HUES64 (cell line): Measurements from ENCODE around the gene UBA6.

Experiments
- H3K27ac ChIP-seq: 2 replicates; pipeline ENCODE4 v1.7.0; 2013; ENCODE audit warnings: low read depth, low read length, inconsistent platforms
- H3K27me3 ChIP-seq: 2 replicates; pipeline ENCODE4 v1.6.1; 2013; ENCODE audit warnings: mild to moderate bottlenecking, low read length; ENCODE audit not compliant: insufficient read depth
- H3K36me3 ChIP-seq: 2 replicates; pipeline ENCODE4 v1.6.1; 2013; ENCODE audit warnings: mild to moderate bottlenecking, low read length; ENCODE audit not compliant: insufficient read depth
- H3K4me1 ChIP-seq: 2 replicates; pipeline ENCODE4 v1.6.1; 2013; ENCODE audit warnings: mild to moderate bottlenecking, low read length, moderate library complexity; ENCODE audit not compliant: insufficient read depth
- H3K4me3 ChIP-seq: 2 replicates; pipeline ENCODE4 v1.5.1; 2013; ENCODE audit warnings: mild to moderate bottlenecking, low read length, moderate library complexity
- H3K9ac ChIP-seq: 2 replicates; pipeline ENCODE4 v1.6.1; 2013; ENCODE audit warnings: mild to moderate bottlenecking, low read depth, low read length
- H3K9me3 ChIP-seq: 2 replicates; pipeline ENCODE4 v1.6.1; 2013; ENCODE audit warnings: low read depth, low read length; ENCODE audit not compliant: insufficient read depth
- WGBS: fragments of 150-250, 120-280 bp; methylation state at CpG from one replicate; pipeline ENCODE4 v1.1.7; 2013; ENCODE audit warnings: missing lambda C conversion rate; 5-methylcytosine and 5-hydroxymethylcytosine counted together

Gene UBA6

DNA sequence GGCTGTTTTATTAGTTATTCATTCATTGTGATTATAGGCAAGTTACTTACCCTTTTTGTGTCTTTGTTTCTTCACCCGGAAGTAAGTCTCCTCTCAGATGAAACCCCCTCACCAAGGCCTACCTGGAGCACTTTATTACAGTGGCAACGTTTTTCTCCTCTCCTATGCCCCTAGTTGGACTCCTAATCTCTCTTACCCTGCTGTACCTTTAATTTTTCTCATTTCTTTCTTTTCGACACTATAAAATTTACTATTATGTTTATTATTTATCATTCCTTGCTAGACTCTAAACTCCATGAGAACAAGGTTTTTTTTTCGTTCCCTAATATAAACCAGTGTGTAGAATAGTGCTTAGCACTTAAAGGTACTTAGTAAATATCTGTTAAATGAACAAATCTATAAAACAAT is 124.9 kb downstream of the UBA6 start:
- no peaks in the 10 kb centered on the region for H3K36me3 ChIP-seq
- no peak overlapping the region for H3K9ac ChIP-seq

GRCh38 chr4:67575232-67576058 is 125.5 kb downstream of the UBA6 start:
- Histone ChIP-seq H3K27ac (no peak overlapping the region), H3K9me3 (no peaks in the 10 kb centered on the region), H3K4me3 (no peak overlapping the region)

More for the DNA sequence above, 124.9 kb downstream of the UBA6 start:
- Histone ChIP-seq H3K9me3 (no peaks in the 10 kb centered on the region), H3K4me3 (no peak overlapping the region), H3K4me1 (peaks cover 7% of the 10 kb centered on the region; the same call in 1 of the 2 replicates), H3K27ac (no peak overlapping the region), H3K27me3 (no peaks in the 10 kb centered on the region)
- 83% methylated on average over 2 of the region's 4 CpGs for WGBS

GRCh38 chr4:67573193-67573592 is 127.8 kb downstream of the UBA6 start:
- Histone ChIP-seq H3K4me3 (no peak overlapping the region), H3K9me3 (no peaks in the 10 kb centered on the region), H3K27me3 (no peaks in the 10 kb centered on the region), H3K9ac (no peak overlapping the region), H3K4me1 (peaks cover 7% of the 10 kb centered on the region; the same call in 1 of the 2 replicates), H3K27ac (no peak overlapping the region), H3K36me3 (no peaks in the 10 kb centered on the region)

More at GRCh38 chr4:67575232-67576058, 125.5 kb downstream of the UBA6 start:
- no peaks in the 10 kb centered on the region for H3K27me3 ChIP-seq
- no peak overlapping the region for H3K9ac ChIP-seq
- no peaks in the 10 kb centered on the region for H3K36me3 ChIP-seq
- peaks cover 7% of the 10 kb centered on the region; the same call in 1 of the 2 replicates for H3K4me1 ChIP-seq
- WGBS: 90% methylated on average over 10 of the region's 13 CpGs

DNA sequence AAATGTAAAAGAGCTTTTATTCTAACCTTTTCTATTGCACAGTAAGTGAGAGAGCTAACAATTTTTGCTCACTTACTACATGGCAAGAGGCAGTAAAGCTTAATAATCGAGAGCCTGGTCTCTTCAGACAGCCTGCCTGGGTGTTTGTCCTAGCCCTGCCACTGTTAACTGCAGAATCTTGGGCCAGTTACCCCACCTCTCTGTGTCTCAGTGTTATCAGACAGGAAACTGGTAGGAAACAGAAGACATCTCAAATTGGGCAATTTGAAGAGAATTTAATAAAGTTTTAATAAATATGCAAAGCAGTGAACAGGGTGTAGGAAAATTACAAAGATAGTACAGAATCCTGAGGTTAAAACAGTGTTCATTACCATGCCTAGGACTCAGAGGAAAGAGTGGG is 129.0 kb downstream of the UBA6 start:
- H3K4me1 ChIP-seq: peaks cover 7% of the 10 kb centered on the region; the same call in 1 of the 2 replicates
- no peaks in the 10 kb centered on the region for H3K27me3 ChIP-seq
- no peak overlapping the region for H3K9ac ChIP-seq
- no peaks in the 10 kb centered on the region for H3K36me3 ChIP-seq
- no peak overlapping the region for H3K4me3 ChIP-seq
- H3K27ac ChIP-seq: no peak overlapping the region
- WGBS: 97% methylated on average over 1 of the region's 1 CpG
- H3K9me3 ChIP-seq: no peaks in the 10 kb centered on the region

DNA sequence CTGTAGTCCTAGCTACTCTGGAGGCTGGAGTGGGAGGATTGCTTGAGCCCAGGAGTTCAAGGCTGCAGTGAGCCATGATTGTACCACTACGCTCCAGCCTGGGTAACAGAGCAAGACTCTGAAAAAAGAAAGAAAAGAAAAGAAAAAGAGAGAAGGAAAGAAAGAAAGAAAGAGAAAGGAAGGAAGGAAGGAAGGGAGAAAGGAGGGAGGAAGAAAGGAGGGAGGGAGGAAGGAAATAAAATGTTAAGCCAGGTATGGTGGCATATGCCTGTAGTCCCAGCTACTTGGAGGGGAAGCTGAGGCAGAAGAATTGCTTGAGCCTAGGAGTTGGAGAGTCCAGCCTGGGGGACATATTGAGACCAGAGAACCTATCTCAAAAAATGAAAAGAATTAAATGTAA is 130.4 kb downstream of the UBA6 start:
- WGBS: 97% methylated on average over 1 of the region's 1 CpG
- peaks cover 2% of the 10 kb centered on the region; the same call in 1 of the 2 replicates for H3K4me1 ChIP-seq
- H3K27ac ChIP-seq: no peak overlapping the region
- no peak overlapping the region for H3K4me3 ChIP-seq
- H3K9me3 ChIP-seq: no peaks in the 10 kb centered on the region
- no peak overlapping the region for H3K9ac ChIP-seq
- H3K27me3 ChIP-seq: no peaks in the 10 kb centered on the region
- H3K36me3 ChIP-seq: no peaks in the 10 kb centered on the region

DNA sequence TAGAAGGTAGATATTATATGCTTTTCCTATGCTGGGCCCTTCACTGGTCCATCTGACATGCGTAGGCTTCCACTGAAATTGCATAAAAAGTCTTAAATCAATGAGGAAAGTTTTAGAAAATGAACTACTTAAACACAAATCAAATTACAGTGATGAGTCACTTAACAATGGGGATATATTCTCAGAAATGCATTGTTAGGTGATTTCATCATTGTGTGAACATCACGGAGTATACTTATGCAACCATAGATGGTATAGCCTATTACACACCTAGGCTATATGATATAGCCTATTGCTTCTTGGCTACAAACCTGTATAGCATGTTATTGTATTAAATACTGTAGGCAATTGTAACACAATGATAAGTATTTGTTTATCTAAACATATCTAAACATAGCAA is 132.1 kb downstream of the UBA6 start:
- H3K4me1 ChIP-seq: no peaks in the 10 kb centered on the region

DNA sequence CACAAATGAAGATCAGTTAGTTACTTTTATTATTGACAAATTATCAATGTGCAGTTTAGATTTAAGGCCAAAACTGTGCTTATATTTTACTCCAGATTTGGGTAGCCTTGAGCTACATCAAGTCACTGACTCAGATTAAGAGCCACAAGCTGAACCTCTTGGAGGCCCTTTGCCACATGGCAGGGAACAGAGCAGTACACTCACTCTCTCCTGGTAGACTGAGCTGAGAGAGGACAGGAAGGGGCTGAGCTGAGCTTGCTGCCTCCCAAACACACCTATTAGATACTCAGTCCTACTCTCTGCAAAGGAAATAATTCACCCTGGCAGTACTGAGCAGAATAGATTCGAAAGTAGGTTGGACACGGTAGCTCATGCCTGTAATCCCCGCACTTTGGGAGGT is 134.6 kb downstream of the UBA6 start:
- H3K4me3 ChIP-seq: no peak overlapping the region
- H3K9me3 ChIP-seq: no peaks in the 10 kb centered on the region
- H3K27ac ChIP-seq: no peak overlapping the region
- no peaks in the 10 kb centered on the region for H3K27me3 ChIP-seq
- H3K9ac ChIP-seq: no peak overlapping the region
- H3K36me3 ChIP-seq: no peaks in the 10 kb centered on the region
- 98% methylated on average over 3 of the region's 3 CpGs for WGBS
- no peaks in the 10 kb centered on the region for H3K4me1 ChIP-seq

More for the DNA sequence above, 132.1 kb downstream of the UBA6 start:
- WGBS: 100% methylated on average over 1 of the region's 2 CpGs
- no peaks in the 10 kb centered on the region for H3K36me3 ChIP-seq
- H3K9ac ChIP-seq: no peak overlapping the region
- no peaks in the 10 kb centered on the region for H3K27me3 ChIP-seq
- no peaks in the 10 kb centered on the region for H3K9me3 ChIP-seq
- H3K27ac ChIP-seq: no peak overlapping the region
- no peak overlapping the region for H3K4me3 ChIP-seq

DNA sequence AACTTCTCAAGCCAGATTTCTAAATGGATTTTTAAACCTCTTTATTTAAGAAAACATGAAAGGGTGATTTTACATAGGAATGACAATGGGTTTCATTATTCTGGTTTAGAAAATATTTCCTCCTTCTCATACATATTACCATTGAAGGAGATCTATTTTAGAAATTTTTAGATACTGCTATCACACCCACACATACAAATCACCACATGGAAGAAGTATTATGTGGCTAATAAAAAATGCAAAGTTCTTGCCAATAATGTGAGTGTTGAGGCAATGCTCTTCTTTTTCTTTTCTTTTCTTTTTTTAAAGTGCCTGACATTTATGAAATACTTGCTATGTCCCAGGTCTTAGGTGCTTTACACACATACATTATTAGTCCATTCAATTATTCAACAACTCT is 135.7 kb downstream of the UBA6 start:
- Histone ChIP-seq H3K36me3 (no peaks in the 10 kb centered on the region), H3K27me3 (no peaks in the 10 kb centered on the region), H3K4me1 (no peaks in the 10 kb centered on the region), H3K4me3 (no peak overlapping the region), H3K9me3 (no peaks in the 10 kb centered on the region), H3K27ac (no peak overlapping the region), H3K9ac (no peak overlapping the region)
